Kasumi-1 (cell line): Measurements from ENCODE around the gene CLCN2.
A peak's percentile ranks its signal among the peaks of the same experiment; 100 is the strongest.

ENCODE experiments used
- DNase-seq, 2 experiments: peaks; one replicate each; lab custom pipeline; 2025; lab: John Stamatoyannopoulos, UW

CLCN2 gene

GRCh38 chr3:184325715-184326369 lies 35.6 kb downstream of the CLCN2 start:
- no peak for DNase-seq

- no peak for DNase-seq
Measured at GRCh38 chr3:184325269-184325668, 36.1 kb downstream of the CLCN2 start.

- DNase-seq, result no peak
Measured at GRCh38 chr3:184323696-184324095, 37.7 kb downstream of the CLCN2 start.

- no peak for DNase-seq
Measured at GRCh38 chr3:184322731-184323487, 38.5 kb downstream of the CLCN2 start.

GRCh38 chr3:184321666-184322065 lies 39.7 kb downstream of the CLCN2 start:
- no peak for DNase-seq

- DNase-seq, result peak; percentile 72 to 74
Measured at GRCh38 chr3:184320104-184320445, 41.3 kb downstream of the CLCN2 start.

GRCh38 chr3:184317201-184317600 lies 44.2 kb downstream of the CLCN2 start:
- DNase-seq, result no peak

GRCh38 chr3:184316792-184317191 lies 44.6 kb downstream of the CLCN2 start:
- no peak for DNase-seq

GRCh38 chr3:184315871-184316661 lies 45.3 kb downstream of the CLCN2 start:
- DNase-seq, result no peak

- DNase-seq, result no peak
Measured at GRCh38 chr3:184315543-184315867, 45.9 kb downstream of the CLCN2 start.

- peak; percentile 8 to 19 for DNase-seq
Measured at GRCh38 chr3:184314700-184315542, 46.5 kb downstream of the CLCN2 start.

- peak; percentile 87 to 89 for DNase-seq
Measured at GRCh38 chr3:184314363-184314699, 47.1 kb downstream of the CLCN2 start, which contains the start of gene EIF4G1. Gene EIF4G1 (plus strand): TSS chr3:184314606. CDS start chr3:184315797, 1,191 bp downstream.

- DNase-seq, result no peak
Measured at GRCh38 chr3:184311633-184312032, 49.8 kb downstream of the CLCN2 start.

- no peak for DNase-seq
Measured at GRCh38 chr3:184308744-184309143, 52.7 kb downstream of the CLCN2 start.

GRCh38 chr3:184307915-184308314 lies 53.5 kb downstream of the CLCN2 start:
- DNase-seq, result no peak

- DNase-seq, result no peak
Measured at GRCh38 chr3:184306341-184306972, 54.9 kb downstream of the CLCN2 start.

GRCh38 chr3:184305577-184305976 lies 55.8 kb downstream of the CLCN2 start:
- DNase-seq, result peak; percentile 33 to 49

- DNase-seq, result no peak
Measured at GRCh38 chr3:184300378-184300720, 61.1 kb downstream of the CLCN2 start.

GRCh38 chr3:184299488-184300377 lies 61.7 kb downstream of the CLCN2 start:
- peak in 1 of 2 experiments; percentile 8 for DNase-seq

- peak; percentile 89 to 91 for DNase-seq
Measured at GRCh38 chr3:184298759-184299487, 62.5 kb downstream of the CLCN2 start, which contains the start of gene PSMD2. Gene PSMD2 (plus strand): TSS chr3:184299241. CDS start chr3:184299267, 26 bp downstream.
